ENCODE results near the gene CPOX. TPM values are rescaled to one million over a fixed set of nuclear protein-coding genes. Genes with fewer than 3 reads are reported as not detected.
"Not testable (repeated sequence)": the region's sequence is repeated elsewhere in the genome, so short reads cannot be mapped to it uniquely, and the experiment has no call there.

The CPOX gene
- total and polyA plus RNA-seq, 11 donors, result 7.7 to 13.6 (median 12.4) TPM

DNA sequence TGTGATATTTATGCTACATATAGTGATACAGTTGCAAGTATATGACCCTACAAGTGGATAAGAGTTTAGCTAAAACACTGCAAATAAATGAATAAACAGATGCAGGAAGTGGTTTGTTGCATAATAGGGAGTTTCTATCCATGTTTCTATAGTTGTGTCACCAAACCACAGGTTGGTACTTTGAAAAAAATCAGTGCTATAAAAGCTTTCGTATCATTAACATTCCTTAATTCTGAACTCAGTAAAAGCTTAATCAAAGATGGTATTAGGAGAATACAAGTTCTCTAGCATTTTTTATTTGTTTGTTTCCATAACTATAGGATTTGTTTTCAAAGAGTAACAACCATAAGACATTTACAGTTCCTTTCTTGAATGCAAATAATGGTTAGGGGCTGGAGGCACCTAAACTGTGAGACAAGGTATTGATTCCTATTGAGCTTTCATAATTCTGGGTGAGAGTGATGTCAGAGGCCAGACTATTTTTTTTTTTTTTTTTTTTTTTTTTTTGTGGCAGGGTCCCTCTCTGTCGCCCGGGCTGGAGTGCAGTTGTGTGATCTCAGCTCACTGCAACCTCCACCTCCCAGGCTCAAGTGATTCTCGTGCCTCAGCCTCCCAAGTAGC, 29.6 kb downstream of the CPOX start:
- no peak overlapping the region for H3K4me3 ChIP-seq
- intact Hi-C loops (cut with DNase I), result no loop called here
- H3K36me3 ChIP-seq, result no peaks in the 10 kb centered on the region
- DNase-seq, result no peak
- no peak for TF ChIP-seq POLR2A (IDR thresholded peaks at IDR 0.05)
- TF ChIP-seq, protein P1, sequence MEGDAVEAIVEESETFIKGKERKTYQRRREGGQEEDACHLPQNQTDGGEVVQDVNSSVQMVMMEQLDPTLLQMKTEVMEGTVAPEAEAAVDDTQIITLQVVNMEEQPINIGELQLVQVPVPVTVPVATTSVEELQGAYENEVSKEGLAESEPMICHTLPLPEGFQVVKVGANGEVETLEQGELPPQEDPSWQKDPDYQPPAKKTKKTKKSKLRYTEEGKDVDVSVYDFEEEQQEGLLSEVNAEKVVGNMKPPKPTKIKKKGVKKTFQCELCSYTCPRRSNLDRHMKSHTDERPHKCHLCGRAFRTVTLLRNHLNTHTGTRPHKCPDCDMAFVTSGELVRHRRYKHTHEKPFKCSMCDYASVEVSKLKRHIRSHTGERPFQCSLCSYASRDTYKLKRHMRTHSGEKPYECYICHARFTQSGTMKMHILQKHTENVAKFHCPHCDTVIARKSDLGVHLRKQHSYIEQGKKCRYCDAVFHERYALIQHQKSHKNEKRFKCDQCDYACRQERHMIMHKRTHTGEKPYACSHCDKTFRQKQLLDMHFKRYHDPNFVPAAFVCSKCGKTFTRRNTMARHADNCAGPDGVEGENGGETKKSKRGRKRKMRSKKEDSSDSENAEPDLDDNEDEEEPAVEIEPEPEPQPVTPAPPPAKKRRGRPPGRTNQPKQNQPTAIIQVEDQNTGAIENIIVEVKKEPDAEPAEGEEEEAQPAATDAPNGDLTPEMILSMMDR (IDR thresholded peaks at IDR 0.05), result no peak
- WGBS, 4 donors, result 77 to 90% (median 84%) methylated on average over 4 of the region's 4 CpGs
- ATAC-seq, result no peak
- no peaks in the 10 kb centered on the region for H3K27me3 ChIP-seq
- H3K4me1 ChIP-seq, result peaks cover 0 to 36% (median 0%) of the 10 kb centered on the region in 12 donors
- H3K9me3 ChIP-seq, result peaks cover 0 to 3% (median 0%) of the 10 kb centered on the region in 12 donors
- H3K27ac ChIP-seq, result peak overlapping the region in 1 of 12 donors; percentile 59

DNA sequence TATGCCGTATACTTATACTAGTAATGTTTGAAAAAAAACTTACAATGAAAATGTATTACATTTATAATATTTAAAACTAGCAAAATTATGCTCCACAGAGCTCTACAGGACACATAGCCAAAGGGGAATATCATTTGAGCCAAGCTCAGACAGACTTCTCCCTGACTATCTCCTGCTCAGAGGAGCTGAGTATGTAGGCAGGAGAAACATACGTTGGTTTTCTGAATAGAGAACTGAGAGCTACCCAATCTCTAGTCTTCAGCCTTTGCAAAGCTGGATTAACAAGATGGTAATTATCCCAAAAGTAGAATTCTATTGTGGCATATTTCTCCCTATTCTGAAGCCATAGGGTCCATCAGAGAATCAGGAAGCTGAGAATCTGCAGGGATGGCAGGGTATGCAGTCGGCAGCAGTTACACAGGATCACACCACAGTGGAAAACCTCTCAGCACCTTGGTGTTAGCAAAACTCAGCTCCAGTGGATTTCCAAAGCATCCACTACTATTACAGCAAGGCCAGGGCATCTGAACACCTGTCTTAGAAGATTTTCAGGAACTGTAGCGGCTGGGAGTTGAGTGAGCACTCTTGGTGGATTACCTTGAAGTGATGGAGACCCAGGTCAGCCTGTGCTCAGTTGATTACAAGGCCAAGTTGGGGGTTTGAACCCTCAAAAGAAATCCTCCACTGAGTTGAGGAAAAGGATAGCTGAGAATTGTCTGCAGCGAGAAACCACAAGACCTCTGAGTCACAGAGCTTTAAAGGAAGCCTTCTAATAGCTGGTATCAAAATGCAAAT, 31.5 kb downstream of the CPOX start:
- Histone ChIP-seq H3K9me3 (peaks cover 0 to 3% (median 0%) of the 10 kb centered on the region in 12 donors), H3K27ac (no peak overlapping the region), H3K4me3 (no peak overlapping the region), H3K27me3 (no peaks in the 10 kb centered on the region), H3K36me3 (no peaks in the 10 kb centered on the region), H3K4me1 (peaks cover 0 to 36% (median 0%) of the 10 kb centered on the region in 12 donors)
- intact Hi-C loops (cut with DNase I), result no loop called here
- WGBS, 4 donors, result 79 to 88% (median 85%) methylated on average over 5 of the region's 5 CpGs
- no peak for DNase-seq
- ATAC-seq, result no peak
- TF ChIP-seq POLR2A (IDR thresholded peaks at IDR 0.05), result no peak
- TF ChIP-seq, protein P1 (IDR thresholded peaks at IDR 0.05), result no peak

DNA sequence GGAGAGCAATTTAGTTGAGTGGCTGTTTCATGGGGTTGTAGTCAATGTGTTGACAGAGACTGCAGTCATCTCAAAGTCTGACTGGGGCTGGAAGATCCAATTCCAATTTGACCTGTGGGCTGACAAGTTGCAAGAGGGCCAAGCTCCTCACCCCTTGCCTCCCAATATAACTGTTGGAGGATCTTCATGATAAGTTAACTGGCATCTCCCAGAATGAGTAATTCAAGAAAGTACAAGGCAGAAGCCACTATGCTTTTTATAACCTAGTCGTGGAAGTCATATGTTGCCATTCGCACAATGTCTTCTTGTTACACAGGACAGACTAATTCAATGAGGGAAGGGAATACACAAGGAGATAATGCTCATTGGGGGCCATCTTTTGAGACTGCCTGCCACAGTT, 32.5 kb downstream of the CPOX start:
- Histone ChIP-seq H3K27me3 (no peaks in the 10 kb centered on the region), H3K27ac (no peak overlapping the region), H3K4me3 (no peak overlapping the region), H3K4me1 (peaks cover 0 to 43% (median 0%) of the 10 kb centered on the region in 12 donors), H3K36me3 (no peaks in the 10 kb centered on the region), H3K9me3 (peaks cover 0 to 3% (median 0%) of the 10 kb centered on the region in 12 donors)
- DNase-seq (no peak), ATAC-seq (no peak)
- 89 to 95% (median 93%) methylated on average over 2 of the region's 2 CpGs for WGBS, 4 donors
- intact Hi-C loops (cut with DNase I), result no loop called here
- TF ChIP-seq POLR2A (IDR thresholded peaks at IDR 0.05), result no peak
- TF ChIP-seq, protein P1 (IDR thresholded peaks at IDR 0.05), result no peak

DNA sequence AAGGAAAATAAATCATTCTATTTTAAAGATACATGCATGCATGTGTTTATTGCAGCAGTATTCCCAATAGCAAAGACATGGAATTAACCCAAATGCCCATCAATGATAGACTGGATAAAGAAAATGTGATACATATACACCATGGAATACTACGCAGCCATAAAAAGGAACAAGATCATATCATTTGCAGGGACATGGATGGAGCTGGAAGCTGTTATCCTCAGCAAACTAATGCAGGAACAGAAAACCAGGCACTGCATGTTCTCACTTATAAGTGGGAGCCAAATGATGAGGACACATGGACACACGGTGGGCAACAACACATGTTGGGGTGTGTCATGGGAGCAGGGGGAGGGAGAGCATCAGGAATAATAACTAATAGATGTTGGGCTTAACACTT, 33.6 kb downstream of the CPOX start:
- H3K27me3 ChIP-seq; H3K9me3 ChIP-seq; DNase-seq; ATAC-seq; H3K36me3 ChIP-seq; intact Hi-C loops (cut with DNase I); H3K4me3 ChIP-seq; H3K27ac ChIP-seq: not testable (repeated sequence)
- WGBS, 4 donors, result 94 to 98% (median 97%) methylated on average over 2 of the region's 2 CpGs
- peaks cover 0 to 35% (median 0%) of the 10 kb centered on the region in 12 donors for H3K4me1 ChIP-seq

Measured in heart left ventricle (tissue), 16 donors.